Kidney capillary endothelial cell (primary cell): ENCODE results near the gene RER1.

ENCODE experiments used
- DNase-seq: peaks from one replicate; pipeline ENCODE4 v3.0.0-alpha.2; 2018; ENCODE audit warnings: low spot score

The RER1 gene

GRCh38 chr1:2407166-2407990 lies 15.7 kb downstream of the RER1 start:
- no peak for DNase-seq

- DNase-seq: no peak
Observed at GRCh38 chr1:2407991-2408275, 16.3 kb downstream of the RER1 start.

- no peak for DNase-seq
Observed at GRCh38 chr1:2408456-2408855, 16.8 kb downstream of the RER1 start.

GRCh38 chr1:2408859-2409276 lies 17.2 kb downstream of the RER1 start:
- DNase-seq: no peak

- no peak for DNase-seq
Observed at GRCh38 chr1:2409745-2410144, 18.1 kb downstream of the RER1 start.

- no peak for DNase-seq
Observed at GRCh38 chr1:2411801-2412394, 20.3 kb downstream of the RER1 start.

- peak; percentile 94 for DNase-seq
Observed at GRCh38 chr1:2412395-2412772, 20.7 kb downstream of the RER1 start, which contains the start of gene PEX10. Gene PEX10, minus strand, starts transcription at chr1:2412564. Its CDS starts 62 bp downstream, at chr1:2412502.

GRCh38 chr1:2412773-2413494 lies 21.3 kb downstream of the RER1 start:
- peak; percentile 26 for DNase-seq

GRCh38 chr1:2413495-2414296 lies 22.1 kb downstream of the RER1 start:
- no peak for DNase-seq

GRCh38 chr1:2414297-2414958 lies 22.8 kb downstream of the RER1 start:
- peak; percentile 67 for DNase-seq

GRCh38 chr1:2415337-2415736 lies 23.7 kb downstream of the RER1 start:
- no peak for DNase-seq

GRCh38 chr1:2415801-2416208 lies 24.2 kb downstream of the RER1 start:
- no peak for DNase-seq

GRCh38 chr1:2416403-2416802 lies 24.8 kb downstream of the RER1 start:
- DNase-seq: no peak

GRCh38 chr1:2417083-2417832 lies 25.6 kb downstream of the RER1 start:
- no peak for DNase-seq

GRCh38 chr1:2417833-2418225 lies 26.2 kb downstream of the RER1 start:
- DNase-seq: no peak

- no peak for DNase-seq
Observed at GRCh38 chr1:2418791-2419320, 27.2 kb downstream of the RER1 start.

GRCh38 chr1:2419416-2419815 lies 27.8 kb downstream of the RER1 start:
- DNase-seq: no peak

- DNase-seq: no peak
Observed at GRCh38 chr1:2422523-2422922, 30.9 kb downstream of the RER1 start.

- DNase-seq: no peak
Observed at GRCh38 chr1:2425892-2426291, 34.3 kb downstream of the RER1 start.

- DNase-seq: no peak
Observed at GRCh38 chr1:2426540-2426939, 34.9 kb downstream of the RER1 start.

GRCh38 chr1:2427051-2427450 lies 35.4 kb downstream of the RER1 start:
- no peak for DNase-seq
